GM19467 (cell line): ENCODE results near the gene HOXB4.
"Not testable (repeated sequence)": the region's sequence is repeated elsewhere in the genome, so short reads cannot be mapped to it uniquely, and the experiment has no call there.

Experiments used
- ATAC-seq: cut with Tn5 transposase; IDR thresholded peaks from one replicate; pipeline ENCODE4 v1.9.1; 2021; ENCODE audit warnings: mild to moderate bottlenecking, moderate library complexity; ENCODE audit not compliant: unreplicated experiment

Gene HOXB4

DNA sequence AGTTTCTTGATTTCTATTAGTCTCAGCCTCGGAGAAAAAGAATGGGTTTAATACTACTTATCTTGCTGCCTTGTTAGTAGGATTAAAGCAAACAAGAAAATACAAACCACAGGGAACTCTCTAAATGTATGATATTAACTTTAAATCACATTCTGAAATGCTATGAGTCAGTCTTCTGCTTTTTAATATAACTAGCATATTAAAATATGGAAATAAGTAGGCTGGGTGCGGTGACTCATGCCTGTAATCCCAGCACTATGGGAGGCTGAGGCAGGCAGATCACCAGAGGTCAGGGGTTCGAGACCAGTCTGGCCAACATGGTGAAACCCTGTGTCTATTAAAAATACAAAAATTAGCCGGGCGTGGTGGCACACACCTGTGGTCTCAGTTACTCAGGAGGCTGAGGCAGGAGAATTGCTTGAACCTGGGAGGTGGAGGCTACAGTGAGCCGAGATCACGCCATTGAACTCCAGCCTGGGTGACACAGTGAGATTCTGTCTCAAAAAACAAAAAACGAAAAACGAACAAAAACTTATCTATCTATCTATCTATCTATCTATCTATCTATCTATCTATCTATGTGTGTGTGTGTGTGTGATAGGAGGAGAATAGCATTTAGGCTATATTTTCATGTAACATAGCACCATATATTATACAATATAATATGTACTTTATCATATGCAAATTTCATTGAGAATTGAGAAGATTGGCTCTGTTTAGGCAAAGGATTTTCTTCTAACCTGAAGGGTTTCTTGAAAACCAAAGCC, 42.2 kb downstream of the HOXB4 start:
- not testable (repeated sequence) for ATAC-seq

DNA sequence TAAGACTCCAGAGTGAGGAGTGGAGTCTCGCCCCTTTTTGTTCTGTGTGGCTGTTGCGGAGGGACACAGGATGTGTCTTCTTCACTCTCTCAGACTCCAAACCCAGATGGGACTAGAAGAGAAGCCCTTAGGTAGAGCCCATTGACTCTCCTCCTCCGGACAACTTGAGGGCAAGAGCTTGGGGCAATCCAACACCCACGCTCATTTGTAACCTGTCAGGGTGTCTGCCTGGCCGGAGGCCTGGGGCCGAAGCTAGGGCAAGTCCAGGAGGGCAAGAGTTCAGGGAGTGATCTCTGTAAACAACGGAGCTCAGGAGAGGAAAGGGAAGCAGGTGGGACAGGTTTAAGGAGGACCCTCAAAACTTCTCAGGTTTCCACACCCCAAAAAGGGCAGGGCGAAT, 45.9 kb downstream of the HOXB4 start:
- ATAC-seq, result no peak

DNA sequence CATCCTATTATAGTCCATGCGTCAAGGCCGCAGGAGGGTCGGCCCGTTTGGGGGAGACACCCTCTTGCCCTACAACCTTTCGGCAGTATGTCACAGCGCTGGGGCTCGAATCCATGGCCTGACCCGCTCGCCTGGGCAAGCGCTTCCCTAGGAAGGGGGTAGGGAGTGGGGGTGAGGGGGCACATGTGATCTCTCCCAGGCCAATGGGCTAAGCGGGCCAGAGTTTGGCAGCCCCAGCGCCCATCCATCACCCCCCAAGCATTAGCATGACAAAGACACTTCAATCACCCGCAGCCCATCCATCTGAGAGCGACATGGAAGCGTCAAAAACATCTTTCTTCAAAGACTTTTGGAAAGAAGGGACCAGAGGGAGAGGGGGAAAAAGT, 47.3 kb downstream of the HOXB4 start, which contains the start of gene HOXB1:
Gene HOXB1 (minus strand): TSS at position 125 of the 386 bp plus-strand sequence. CDS start 107 bp downstream, at position 18.
- ATAC-seq, result no peak

DNA sequence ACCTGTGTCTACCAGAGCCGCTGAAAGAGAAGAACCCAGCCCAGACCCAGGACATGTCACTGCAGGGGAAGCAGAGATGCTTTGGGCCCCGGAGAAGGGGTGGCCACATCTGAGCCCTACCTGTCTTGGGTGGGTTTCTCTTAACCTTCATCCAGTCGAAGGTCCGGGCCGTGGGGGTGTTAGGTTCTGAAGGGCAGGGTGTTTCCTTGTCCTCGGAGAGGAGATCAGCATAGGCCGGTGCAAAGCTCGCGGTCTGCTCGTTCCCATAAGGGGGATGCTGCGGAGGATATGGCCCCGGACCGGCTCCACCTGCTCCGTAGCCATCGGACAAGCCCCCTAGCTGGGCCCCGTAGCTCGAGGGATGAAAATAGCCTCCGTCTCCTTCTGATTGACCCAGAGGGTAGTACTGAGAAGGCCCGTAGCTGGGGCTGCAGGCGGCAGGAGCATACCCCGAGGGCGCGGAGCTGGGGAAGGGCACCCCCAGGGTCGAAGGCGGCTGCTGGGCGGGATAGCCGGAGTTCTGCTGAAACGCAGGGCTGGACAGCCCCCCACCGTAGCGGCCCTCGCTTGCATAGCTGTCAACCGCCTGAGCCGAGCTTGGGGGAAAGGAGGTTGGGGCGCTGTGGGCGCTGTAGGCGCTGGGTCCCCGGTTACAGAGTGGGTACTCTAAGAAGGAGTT, 47.8 kb downstream of the HOXB4 start:
- ATAC-seq, result no peak

DNA sequence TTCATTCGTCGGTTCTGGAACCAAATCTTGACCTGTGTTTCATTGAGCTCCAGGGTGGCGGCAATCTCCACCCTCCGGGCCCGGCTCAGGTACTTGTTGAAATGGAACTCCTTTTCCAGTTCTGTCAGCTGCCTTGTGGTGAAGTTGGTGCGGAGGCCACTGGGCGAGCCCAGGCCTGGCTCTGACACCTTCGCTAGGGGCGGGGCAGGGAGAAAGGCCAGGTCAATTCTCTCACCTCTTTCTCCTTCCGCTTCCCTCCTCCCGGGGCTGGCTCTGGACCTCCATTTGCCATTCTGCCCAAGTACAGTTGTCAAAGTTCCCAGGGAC, 48.5 kb downstream of the HOXB4 start:
- no peak for ATAC-seq

DNA sequence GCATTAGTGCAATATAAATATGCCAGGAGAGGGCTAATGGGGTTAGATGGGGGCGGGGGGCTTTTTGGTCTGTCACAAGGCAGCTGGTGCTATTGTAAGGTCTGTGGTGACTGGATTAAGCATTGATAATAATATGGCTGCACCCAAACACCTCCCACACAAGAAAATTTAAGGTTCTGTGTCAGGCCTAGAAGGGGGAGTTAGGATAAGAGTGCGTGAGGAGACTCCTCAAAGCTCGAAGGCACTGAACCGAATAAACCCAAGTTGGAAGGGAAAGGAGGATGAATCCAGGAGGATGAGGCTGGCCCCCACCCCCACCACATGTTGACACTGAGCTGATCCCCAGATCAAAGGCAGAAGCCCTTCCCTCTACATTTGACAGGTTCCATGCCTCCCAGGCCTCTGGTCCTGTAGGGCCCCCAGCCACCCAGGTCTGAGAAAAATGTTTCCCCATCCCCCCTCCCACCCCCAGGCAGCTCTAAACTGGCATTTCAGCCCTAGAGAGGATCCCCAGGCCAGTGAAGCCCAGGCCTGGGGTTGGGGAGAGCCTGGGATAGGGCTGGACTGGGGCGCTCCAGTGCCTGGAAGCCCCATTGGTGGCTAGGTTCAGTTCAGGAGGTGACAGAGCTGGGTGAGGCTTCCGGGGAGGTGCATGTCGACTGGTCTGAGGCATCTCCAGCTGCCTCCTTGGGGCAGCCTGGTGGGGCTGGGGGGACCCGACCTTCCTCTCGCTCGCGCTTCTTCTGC, 49.0 kb downstream of the HOXB4 start:
- no peak for ATAC-seq

DNA sequence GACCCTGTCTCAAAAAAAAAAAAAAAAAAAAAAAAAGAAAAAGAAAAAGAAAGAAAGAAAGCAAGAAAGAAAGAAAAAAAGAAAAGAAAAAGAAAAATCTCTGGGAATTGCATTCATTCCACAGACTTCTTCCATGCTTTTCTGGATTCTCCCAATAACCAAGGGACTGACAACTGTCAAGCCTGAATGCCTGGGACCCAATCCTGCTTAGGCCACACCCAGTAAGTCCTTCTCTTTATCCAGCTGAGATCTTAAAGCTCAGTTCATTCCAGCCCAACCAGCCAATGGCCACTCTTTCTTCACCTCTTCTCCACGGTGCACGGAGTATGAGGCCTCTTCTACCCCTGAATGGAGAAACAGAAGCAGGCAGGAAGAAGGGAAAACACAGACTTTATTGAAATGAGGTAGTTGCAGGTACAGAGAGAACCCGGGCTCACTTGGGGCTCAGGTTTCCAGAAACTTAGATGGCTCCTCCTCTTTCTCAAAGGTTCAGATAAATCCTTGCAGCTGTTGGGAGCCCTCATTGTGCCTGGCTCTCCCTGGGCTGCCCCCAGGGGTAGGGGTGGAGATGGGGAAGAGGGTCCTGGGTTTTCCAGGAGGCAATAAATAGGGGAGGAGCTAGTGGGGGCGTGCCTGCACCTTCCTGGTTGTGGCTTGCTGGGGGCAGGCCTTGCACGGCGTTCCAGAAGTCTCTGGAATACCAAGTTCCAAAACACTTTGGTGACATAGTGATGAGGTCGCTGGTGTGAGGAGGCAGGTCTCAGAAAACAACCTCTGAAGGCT, 49.8 kb downstream of the HOXB4 start:
- no peak for ATAC-seq

DNA sequence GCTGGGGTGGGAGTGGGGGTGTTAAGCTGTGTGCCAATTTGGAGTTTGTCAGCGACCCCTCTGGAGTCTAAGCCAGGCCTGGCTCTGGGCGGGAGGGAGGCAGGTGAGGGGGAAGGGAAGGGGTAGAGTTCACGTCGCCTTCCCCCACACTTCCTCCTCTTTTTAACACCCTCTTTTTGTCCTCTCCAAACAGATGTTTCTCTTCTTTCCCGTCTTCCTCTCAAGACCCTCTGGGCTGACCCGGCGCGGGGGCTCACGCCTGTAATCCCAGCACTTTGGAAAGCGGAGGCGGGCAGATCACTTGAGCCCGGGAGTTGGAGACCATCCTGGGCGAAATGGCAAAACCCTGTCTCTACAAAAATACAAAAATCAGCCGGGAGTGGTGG, 50.6 kb downstream of the HOXB4 start:
- ATAC-seq, result no peak

DNA sequence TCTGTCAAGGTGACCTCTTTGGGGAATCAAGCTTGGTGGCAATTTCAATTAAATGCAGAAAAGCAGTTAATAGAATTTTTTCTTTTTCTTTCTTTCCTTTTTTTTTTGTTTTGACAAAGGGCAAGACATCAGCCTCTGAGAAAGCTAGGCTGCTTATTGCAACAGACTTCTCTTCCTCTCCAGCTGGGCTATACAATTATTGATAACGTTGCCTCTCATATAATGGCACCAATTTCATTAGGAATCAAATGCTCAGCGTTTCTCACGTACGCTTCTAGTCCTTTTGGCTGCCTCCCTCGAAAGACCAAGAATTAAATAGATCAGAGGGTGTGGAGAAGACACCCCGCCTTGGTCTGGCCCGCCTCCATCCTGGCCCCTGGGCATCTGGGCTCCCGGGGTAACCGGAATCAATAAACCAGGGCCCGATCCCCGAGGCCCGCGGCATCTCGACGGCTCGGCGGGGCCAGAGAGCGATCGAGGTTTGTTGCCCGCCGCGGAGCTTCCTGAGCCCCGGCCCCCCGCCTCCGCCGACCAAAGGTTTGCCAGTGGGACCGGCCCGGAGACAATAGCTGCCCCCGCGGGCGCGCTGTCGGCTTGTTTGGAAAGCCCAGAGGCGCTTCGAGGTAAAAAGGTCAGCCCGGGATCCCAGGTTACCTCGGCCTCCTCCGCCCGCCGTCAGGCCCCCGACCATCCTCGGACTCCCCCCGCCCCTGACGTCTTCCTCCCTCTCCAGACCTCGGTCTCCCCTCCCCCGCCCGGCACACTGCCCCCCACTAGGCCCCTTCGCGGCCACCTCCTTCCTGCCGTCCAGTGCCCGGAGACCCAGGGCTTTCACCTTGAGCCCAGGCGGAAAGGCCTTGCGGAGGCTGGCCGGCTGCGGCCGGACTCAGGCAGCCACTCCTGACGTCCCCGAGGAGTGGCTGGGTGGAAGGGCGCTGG, 51.3 kb downstream of the HOXB4 start:
- no peak for ATAC-seq
